ENCODE measurements around the gene REELD1.

REELD1 gene

GRCh38 chr4:146175541-146176453, 38.5 kb upstream of the REELD1 start, which contains the start of gene LSM6 (continued):
- TF ChIP-seq PRDM4 (tag by site-specific recombination; IDR thresholded peaks at IDR 0.05), result no peak
- no peak for TF ChIP-seq ZNF645 (tag by site-specific recombination; IDR thresholded peaks at IDR 0.05)
- no peak for TF ChIP-seq ZNF138 (tag by site-specific recombination; IDR thresholded peaks at IDR 0.05; ENCODE audit: borderline replicate concordance)
- TF ChIP-seq ZNF776 (tag by site-specific recombination; IDR thresholded peaks at IDR 0.05; ENCODE audit: borderline replicate concordance), result no peak
- no peak for TF ChIP-seq ZNF626 (tag by site-specific recombination; IDR thresholded peaks at IDR 0.05)
- TF ChIP-seq ZNF324 (tag by site-specific recombination; IDR thresholded peaks at IDR 0.05), result no peak
- no peak for TF ChIP-seq GLIS1 (tag by site-specific recombination; IDR thresholded peaks at IDR 0.05)
- no peak for TF ChIP-seq ZNF280C (tag by site-specific recombination; IDR thresholded peaks at IDR 0.05)
- no peak for TF ChIP-seq ZNF394 (tag by site-specific recombination; IDR thresholded peaks at IDR 0.05; ENCODE audit: borderline replicate concordance)
- no peak for TF ChIP-seq ZBTB44 (tag by site-specific recombination; IDR thresholded peaks at IDR 0.05)
- peak; percentile 72 for TF ChIP-seq ZBTB26 (tag by site-specific recombination; optimal IDR thresholded peaks at IDR 0.05)
- 0 out of 2 replicates have a peak, but pooled peaks have one; percentile 5 for TF ChIP-seq ZNF561 (tag by site-specific recombination; IDR thresholded peaks at IDR 0.05; ENCODE audit: borderline replicate concordance)
- TF ChIP-seq ZBTB48 (tag by site-specific recombination; IDR thresholded peaks at IDR 0.05), result peak; percentile 70; the same call in 1 of the 2 replicates
- TF ChIP-seq ZBTB49 (tag by site-specific recombination; IDR thresholded peaks at IDR 0.05; ENCODE audit: low read depth), result no peak
- TF ChIP-seq ZNF513 (tag by site-specific recombination; IDR thresholded peaks at IDR 0.05), result no peak
- TF ChIP-seq ZEB2 (tag by site-specific recombination; IDR thresholded peaks at IDR 0.05), result no peak
- no peak for TF ChIP-seq ZNF704 (tag by site-specific recombination; IDR thresholded peaks at IDR 0.05)
- TF ChIP-seq ZBTB10 (tag by site-specific recombination; IDR thresholded peaks at IDR 0.05), result no peak
- TF ChIP-seq ZFHX2 (tag by site-specific recombination; conservative IDR thresholded peaks at IDR 0.05), result no peak
- TF ChIP-seq ZNF146 (tag by site-specific recombination; IDR thresholded peaks at IDR 0.05), result no peak
